PFSK-1 (cell line): ENCODE measurements around the gene PIAS4.

ENCODE experiments used
- POLR2AphosphoS5 ChIP-seq: IDR thresholded peaks from 2 replicates; pipeline ENCODE4 v1.6.1; 2012; ENCODE audit warnings: low read depth, mild to moderate bottlenecking, control low read depth, low read length, moderate library complexity
- TAF1 ChIP-seq: IDR thresholded peaks from 2 replicates; pipeline ENCODE4 v1.6.1; 2012; ENCODE audit warnings: low read length, control low read depth, borderline replicate concordance; ENCODE audit not compliant: insufficient read depth
- TF ChIP-seq, protein P1 (sequence below), 2 experiments: IDR thresholded peaks; 2 replicates each; pipeline versions ENCODE4 v1.6.1 to v1.8.0; 2011 to 2012; ENCODE audit warnings: low read depth in 2 of 2, low read length in 2 of 2, control low read depth in 1 of 2, inconsistent platforms in 1 of 2, mild to moderate bottlenecking in 1 of 2, moderate library complexity in 1 of 2; ENCODE audit not compliant: insufficient read depth in 1 of 2

DNA sequence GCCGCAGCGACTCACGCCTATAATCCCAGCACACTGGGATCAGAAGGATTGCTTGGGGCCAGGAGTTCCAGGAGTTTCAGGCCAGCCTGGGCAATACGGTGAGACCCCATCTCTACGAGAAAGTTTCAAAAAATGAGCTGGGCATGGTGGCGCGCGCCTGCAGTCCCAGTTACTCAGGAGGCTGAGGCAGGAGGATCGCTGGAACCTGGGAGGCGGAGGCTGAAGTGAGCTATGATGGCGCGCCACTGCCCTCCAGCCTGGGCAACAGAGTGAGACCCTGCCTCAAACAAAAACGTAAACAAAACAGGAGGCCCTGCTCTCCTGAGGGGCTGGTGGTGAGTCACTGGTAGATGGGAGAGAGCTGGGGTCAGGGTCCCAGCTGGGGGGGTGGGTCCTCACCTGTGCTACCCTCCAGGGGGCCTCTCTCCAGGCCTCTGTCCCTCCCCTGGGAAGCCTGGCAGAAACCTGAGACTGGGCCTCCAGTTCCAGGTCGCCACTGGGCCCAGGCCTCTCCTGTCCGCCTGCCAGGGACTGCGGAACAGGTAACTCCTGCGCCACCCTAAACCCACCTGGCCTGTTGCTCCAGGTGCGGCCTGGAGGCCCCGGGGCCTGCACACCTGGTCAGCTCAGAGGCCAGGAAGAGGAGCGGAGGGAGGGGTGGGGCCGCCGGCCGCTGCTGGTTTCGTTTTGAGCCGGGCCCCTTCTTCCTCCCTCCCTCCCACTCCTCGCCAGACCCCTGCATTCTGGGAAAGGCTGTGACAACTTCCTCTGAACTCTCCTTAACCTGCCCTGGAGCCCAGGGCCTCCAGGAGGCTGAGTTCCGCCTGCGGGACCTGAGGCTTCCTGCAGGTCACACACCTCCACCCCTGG, 76.4 kb downstream of the PIAS4 start:
- TF ChIP-seq, protein P1, sequence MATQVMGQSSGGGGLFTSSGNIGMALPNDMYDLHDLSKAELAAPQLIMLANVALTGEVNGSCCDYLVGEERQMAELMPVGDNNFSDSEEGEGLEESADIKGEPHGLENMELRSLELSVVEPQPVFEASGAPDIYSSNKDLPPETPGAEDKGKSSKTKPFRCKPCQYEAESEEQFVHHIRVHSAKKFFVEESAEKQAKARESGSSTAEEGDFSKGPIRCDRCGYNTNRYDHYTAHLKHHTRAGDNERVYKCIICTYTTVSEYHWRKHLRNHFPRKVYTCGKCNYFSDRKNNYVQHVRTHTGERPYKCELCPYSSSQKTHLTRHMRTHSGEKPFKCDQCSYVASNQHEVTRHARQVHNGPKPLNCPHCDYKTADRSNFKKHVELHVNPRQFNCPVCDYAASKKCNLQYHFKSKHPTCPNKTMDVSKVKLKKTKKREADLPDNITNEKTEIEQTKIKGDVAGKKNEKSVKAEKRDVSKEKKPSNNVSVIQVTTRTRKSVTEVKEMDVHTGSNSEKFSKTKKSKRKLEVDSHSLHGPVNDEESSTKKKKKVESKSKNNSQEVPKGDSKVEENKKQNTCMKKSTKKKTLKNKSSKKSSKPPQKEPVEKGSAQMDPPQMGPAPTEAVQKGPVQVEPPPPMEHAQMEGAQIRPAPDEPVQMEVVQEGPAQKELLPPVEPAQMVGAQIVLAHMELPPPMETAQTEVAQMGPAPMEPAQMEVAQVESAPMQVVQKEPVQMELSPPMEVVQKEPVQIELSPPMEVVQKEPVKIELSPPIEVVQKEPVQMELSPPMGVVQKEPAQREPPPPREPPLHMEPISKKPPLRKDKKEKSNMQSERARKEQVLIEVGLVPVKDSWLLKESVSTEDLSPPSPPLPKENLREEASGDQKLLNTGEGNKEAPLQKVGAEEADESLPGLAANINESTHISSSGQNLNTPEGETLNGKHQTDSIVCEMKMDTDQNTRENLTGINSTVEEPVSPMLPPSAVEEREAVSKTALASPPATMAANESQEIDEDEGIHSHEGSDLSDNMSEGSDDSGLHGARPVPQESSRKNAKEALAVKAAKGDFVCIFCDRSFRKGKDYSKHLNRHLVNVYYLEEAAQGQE (IDR thresholded peaks at IDR 0.05; ENCODE audit: insufficient read depth in 1 of 2, low read depth in 2 of 2, low read length in 2 of 2): no peak
- no peak for TF ChIP-seq POLR2AphosphoS5
- no peak for TF ChIP-seq TAF1
